Activated CD4-positive, alpha-beta T cell treated with anti-CD3 and anti-CD28 coated beads for 36 hours (primary cell): ENCODE data around the gene ADPRS. TPM values are rescaled to one million over a fixed set of nuclear protein-coding genes. Genes with fewer than 3 reads are reported as not detected.

Source experiments
- ATAC-seq: fragments of 200-7000 bp; cut with Tn5 transposase; one replicate; pipeline ENCODE4 v1.10.0; 2021; ENCODE audit warnings: mild to moderate bottlenecking, moderate library complexity
- CTCF ChIA-PET: fragments of 350-600 bp; sonication (Branson Sonifier 250); formaldehyde crosslinking; loops from one replicate; lab custom pipeline; 2021; ENCODE audit warnings: antibody characterized with exemption; lab: Charles Lee
- POLR2A ChIA-PET: fragments of 350-600 bp; sonication (Branson Sonifier 250); formaldehyde crosslinking; loops from one replicate; lab custom pipeline; 2021; ENCODE audit warnings: antibody characterized with exemption, inconsistent platforms; lab: Charles Lee
- DNase-seq: peaks from one replicate; pipeline ENCODE4 v3.0.0-alpha.2; 2020
- H3K27ac Mint-ChIP-seq: one replicate; pipeline ENCODE4 v1.8.0; 2021; ENCODE audit warnings: mixed read lengths
- H3K27me3 Mint-ChIP-seq: one replicate; pipeline ENCODE4 v1.8.0; 2021; ENCODE audit warnings: mixed read lengths
- H3K36me3 Mint-ChIP-seq: one replicate; pipeline ENCODE4 v1.8.0; 2021; ENCODE audit warnings: low read depth, mixed read lengths
- H3K4me1 Mint-ChIP-seq: one replicate; pipeline ENCODE4 v1.8.0; 2021; ENCODE audit warnings: mixed read lengths
- H3K4me3 Mint-ChIP-seq: one replicate; pipeline ENCODE4 v1.8.0; 2021; ENCODE audit warnings: mild to moderate bottlenecking, moderate library complexity, mixed read lengths
- H3K9me3 Mint-ChIP-seq: one replicate; pipeline ENCODE4 v1.8.0; 2021; ENCODE audit warnings: low read depth, mixed read lengths
- intact Hi-C, 2 experiments: fragments of 100-400 bp; cut with DNase I in 1 of 2; cut with micrococcal nuclease in 1 of 2; formaldehyde crosslinking; loops; one replicate each; pipeline versions ENCODE4 v1.14.2 to v1.15.1; 2022 to 2024; cut with DNase I, micrococcal nuclease
- total RNA-seq, 2 experiments: library from RNA; stranded (reverse); gene quantifications; one replicate each; pipeline ENCODE4 v1.2.3, GENCODE V29; 2021

ADPRS gene
- total RNA-seq, 2 experiments from 2014 or later: 34.0 to 43.9 TPM

DNA sequence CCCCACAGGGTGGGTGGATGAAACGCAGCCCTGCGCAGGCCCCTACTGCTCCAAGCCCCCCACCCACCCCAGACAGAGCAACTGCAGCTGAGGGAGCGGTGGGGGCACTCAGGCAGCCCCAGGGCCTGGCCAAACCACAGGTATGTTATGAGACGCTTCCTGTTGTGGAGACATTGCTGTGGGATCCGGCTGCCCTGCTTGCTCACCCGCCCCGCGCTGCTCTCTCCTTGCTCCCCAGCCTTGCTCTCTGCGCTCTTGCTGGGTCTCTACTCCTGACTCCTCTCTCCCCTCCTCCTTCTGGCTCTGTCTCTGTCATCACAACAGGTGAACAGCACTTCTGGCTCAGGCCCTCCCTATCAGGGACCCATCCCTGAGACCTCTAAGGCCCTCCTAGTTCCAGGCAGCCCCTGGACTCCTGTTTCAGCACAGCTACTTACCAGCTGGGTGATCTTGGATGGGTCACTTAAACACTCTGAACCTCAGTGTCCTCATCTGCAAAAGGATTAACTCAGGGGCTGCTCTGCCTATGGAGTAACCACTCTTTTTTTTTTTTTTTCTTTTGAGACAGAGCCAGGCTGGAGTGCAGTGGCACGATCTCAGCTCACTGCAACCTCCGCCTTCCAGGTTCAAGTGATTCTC is 20.5 kb downstream of the ADPRS start:
- Mint-ChIP-seq H3K9me3 (no peaks in the 10 kb centered on the region), H3K4me1 (peaks cover 17% of the 10 kb centered on the region), H3K36me3 (no peaks in the 10 kb centered on the region), H3K27ac (peak overlapping the region; percentile 68), H3K27me3 (no peaks in the 10 kb centered on the region), H3K4me3 (no peak overlapping the region)
- ChIA-PET CTCF (interaction anchor here (1.2 kb wide), 1 partner anchor 26 kb away, joined by 3 read pairs; no protein-coding TSS in a partner anchor), POLR2A (interaction anchor here (0.7 kb wide), 1 partner anchor 156 kb away, joined by 4 read pairs; no protein-coding TSS in a partner anchor)
- peak; percentile 68 for DNase-seq
- intact Hi-C loops: no loop called here
- peak; percentile 96 for ATAC-seq

DNA sequence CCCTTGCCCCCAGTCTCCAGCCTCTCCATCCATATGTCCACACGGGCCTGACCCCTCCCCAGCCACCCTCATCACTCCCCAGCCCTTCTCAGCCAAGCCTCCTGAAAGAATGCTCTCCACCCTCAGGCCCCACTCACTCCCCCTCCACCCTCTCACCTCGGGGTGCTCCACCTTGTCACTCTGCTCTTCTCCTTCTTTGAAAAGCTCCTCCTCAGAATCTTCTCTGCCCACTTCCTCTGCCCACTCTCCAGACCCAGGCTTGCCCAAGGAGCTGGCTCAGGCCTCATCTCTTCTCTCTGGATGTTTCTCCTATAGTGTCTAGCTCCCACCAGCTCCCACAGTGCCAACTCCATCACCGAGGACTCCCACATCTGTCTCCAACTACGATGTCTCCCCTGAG is 22.5 kb downstream of the ADPRS start:
- no peak overlapping the region for H3K4me3 Mint-ChIP-seq
- no peaks in the 10 kb centered on the region for H3K9me3 Mint-ChIP-seq
- no peak overlapping the region for H3K27ac Mint-ChIP-seq
- ATAC-seq (no peak), DNase-seq (no peak)
- H3K27me3 Mint-ChIP-seq: no peaks in the 10 kb centered on the region
- intact Hi-C loops: no loop called here
- H3K4me1 Mint-ChIP-seq: peaks cover 17% of the 10 kb centered on the region
- POLR2A ChIA-PET: interaction anchor here (0.6 kb wide), 1 partner anchor 340 kb away, joined by 4 read pairs; no protein-coding TSS in a partner anchor
- no peaks in the 10 kb centered on the region for H3K36me3 Mint-ChIP-seq
- CTCF ChIA-PET: interaction anchor here (0.6 to 1.5 kb wide), 2 partner anchors 11 to 23 kb away, joined by 3 to 10 read pairs; no protein-coding TSS in a partner anchor

DNA sequence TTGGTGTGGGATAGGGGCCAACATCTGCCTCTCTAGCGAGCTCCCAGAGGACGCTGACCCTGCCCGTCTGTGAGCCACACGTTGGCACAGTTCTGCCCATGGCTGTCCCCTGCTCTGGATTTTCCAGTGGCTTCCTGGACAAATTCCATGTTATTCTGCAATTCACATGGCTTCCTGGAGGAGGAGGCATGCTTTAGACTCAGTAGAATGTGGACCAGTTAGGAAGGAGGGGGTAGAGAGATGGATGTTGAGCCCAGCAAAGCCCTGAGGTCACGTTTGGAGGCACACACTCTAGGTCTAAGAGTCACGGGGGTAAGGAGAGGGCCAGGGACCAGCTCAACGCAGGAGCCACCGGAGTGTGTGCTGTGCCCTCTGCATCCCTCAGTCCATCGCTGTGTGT is 24.1 kb downstream of the ADPRS start:
- H3K9me3 Mint-ChIP-seq: no peaks in the 10 kb centered on the region
- DNase-seq (no peak), ATAC-seq (no peak)
- ChIA-PET POLR2A (no interaction called here), CTCF (interaction anchor here (0.9 kb wide), 1 partner anchor 37 kb away, joined by 3 read pairs; no protein-coding TSS in a partner anchor)
- H3K27ac Mint-ChIP-seq: no peak overlapping the region
- no peaks in the 10 kb centered on the region for H3K27me3 Mint-ChIP-seq
- H3K4me1 Mint-ChIP-seq: peaks cover 17% of the 10 kb centered on the region
- intact Hi-C loops: no loop called here
- H3K4me3 Mint-ChIP-seq: no peak overlapping the region
- H3K36me3 Mint-ChIP-seq: no peaks in the 10 kb centered on the region

DNA sequence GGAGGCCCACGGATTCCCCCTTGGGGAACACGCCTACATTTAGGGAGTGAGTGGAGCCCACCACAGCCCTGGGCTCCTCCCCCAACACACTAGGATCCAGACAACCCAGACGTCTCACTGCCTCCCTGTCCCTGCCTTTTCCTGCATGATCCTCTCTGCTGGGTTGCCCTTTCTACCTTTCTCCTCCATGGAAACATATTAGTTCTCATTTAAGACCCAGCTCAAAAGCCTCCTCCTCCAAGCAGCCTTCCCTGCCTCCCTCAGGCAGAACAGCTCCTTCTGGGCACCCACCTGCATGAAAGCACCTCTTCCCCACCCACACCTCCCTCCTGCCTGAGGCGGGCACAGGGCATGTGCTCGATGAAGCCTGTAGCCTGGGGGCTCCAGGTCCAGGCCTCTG is 25.7 kb downstream of the ADPRS start:
- DNase-seq (no peak), ATAC-seq (no peak)
- CTCF ChIA-PET: interaction anchor here (1.3 to 2.5 kb wide), 2 partner anchors 20 to 171 kb away, joined by 3 to 8 read pairs; no protein-coding TSS in a partner anchor
- H3K27ac Mint-ChIP-seq: no peak overlapping the region
- H3K9me3 Mint-ChIP-seq: no peaks in the 10 kb centered on the region
- POLR2A ChIA-PET: interaction anchor here (0.7 kb wide), 1 partner anchor 12 kb away, joined by 5 read pairs; no protein-coding TSS in a partner anchor
- H3K4me1 Mint-ChIP-seq: peaks cover 5% of the 10 kb centered on the region
- H3K36me3 Mint-ChIP-seq: no peaks in the 10 kb centered on the region
- H3K4me3 Mint-ChIP-seq: no peak overlapping the region
- intact Hi-C loops: no loop called here
- H3K27me3 Mint-ChIP-seq: no peaks in the 10 kb centered on the region

DNA sequence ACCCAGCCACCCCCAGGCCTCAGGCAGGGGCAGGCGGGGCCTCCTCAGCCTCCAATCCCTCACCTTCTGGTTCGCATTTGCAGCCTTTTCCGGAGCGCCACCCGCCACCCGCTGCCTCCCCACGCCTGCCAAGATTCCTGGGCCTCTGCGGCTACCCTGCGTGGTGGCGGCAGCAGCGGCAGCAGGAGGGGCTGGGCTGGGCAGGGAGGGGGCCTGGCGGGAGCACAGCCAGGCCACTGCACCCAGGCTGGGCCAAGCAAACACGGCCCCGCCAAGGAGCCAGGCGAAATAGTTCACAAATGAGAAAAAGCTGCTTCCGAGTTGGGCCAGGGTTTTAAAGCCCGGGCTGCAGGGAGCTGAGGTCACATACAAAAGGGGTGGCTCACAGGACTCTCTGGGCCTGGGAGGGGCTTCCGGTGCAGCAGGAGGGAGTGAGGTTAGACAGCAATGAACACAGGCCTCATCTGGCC is 26.5 kb downstream of the ADPRS start:
- peaks cover 4% of the 10 kb centered on the region for H3K4me1 Mint-ChIP-seq
- ChIA-PET POLR2A (no interaction called here), CTCF (interaction anchor here (2.5 kb wide), 1 partner anchor 170 kb away, joined by 8 read pairs; no protein-coding TSS in a partner anchor)
- H3K27ac Mint-ChIP-seq: no peak overlapping the region
- intact Hi-C loops: no loop called here
- no peak overlapping the region for H3K4me3 Mint-ChIP-seq
- no peaks in the 10 kb centered on the region for H3K9me3 Mint-ChIP-seq
- H3K36me3 Mint-ChIP-seq: no peaks in the 10 kb centered on the region
- ATAC-seq (no peak), DNase-seq (no peak)
- no peaks in the 10 kb centered on the region for H3K27me3 Mint-ChIP-seq

DNA sequence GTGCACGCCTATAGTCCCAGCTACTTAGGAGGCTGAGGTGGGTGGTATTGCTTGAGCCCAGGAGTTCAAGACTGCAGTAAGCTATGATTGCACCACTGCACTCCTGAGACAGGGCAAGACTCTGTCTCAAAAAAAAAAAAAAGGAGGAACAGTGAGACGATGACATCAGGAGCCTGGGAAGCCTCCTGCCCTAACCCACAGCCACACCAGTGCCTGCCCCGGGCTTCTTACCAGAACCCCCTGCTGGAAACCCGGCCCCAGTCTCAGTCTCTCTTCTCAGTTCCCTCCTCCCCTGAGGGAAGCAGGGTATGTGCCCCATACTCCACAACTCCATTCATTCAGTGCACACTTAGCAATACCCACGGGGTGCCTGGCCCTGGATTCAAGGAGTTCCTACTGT is 27.2 kb downstream of the ADPRS start:
- CTCF ChIA-PET: interaction anchor here (1.9 to 2.5 kb wide), 2 partner anchors 19 to 170 kb away, joined by 5 to 8 read pairs; no protein-coding TSS in a partner anchor
- no peaks in the 10 kb centered on the region for H3K36me3 Mint-ChIP-seq
- POLR2A ChIA-PET: no interaction called here
- H3K4me1 Mint-ChIP-seq: peaks cover 4% of the 10 kb centered on the region
- ATAC-seq: no peak
- no peaks in the 10 kb centered on the region for H3K27me3 Mint-ChIP-seq
- intact Hi-C loops: no loop called here
- H3K27ac Mint-ChIP-seq: no peak overlapping the region
- DNase-seq: no peak
- no peak overlapping the region for H3K4me3 Mint-ChIP-seq
- no peaks in the 10 kb centered on the region for H3K9me3 Mint-ChIP-seq

DNA sequence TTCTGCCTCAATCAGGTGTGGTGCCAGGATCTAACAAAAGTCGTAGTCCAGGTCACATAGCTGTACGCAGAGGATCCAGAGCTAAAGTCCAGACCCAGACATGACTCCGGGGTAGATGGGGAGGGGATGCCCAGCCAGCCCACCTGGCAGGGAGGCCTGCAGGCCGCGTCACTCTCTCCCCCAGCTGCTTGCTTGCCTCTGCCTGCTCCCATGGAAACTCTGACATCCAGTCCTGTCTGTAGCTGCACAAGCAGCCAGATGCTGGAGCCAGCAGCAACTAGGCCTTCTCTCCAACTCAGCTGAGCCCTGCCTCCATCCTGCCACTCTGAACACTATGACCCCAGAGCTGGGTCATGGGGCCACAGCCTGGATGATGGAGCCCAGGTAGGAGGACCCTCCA is 28.2 kb downstream of the ADPRS start:
- ChIA-PET CTCF (interaction anchor here (0.9 to 1.9 kb wide), 3 partner anchors 12 to 18 kb away, joined by 4 to 5 read pairs (median 5); no protein-coding TSS in a partner anchor), POLR2A (interaction anchor here (1.2 kb wide), 1 partner anchor 152 kb away, joined by 3 read pairs; no protein-coding TSS in a partner anchor)
- peaks cover 3% of the 10 kb centered on the region for H3K27me3 Mint-ChIP-seq
- H3K9me3 Mint-ChIP-seq: no peaks in the 10 kb centered on the region
- ATAC-seq (peak; percentile 19), DNase-seq (no peak)
- intact Hi-C loops: no loop called here
- H3K36me3 Mint-ChIP-seq: no peaks in the 10 kb centered on the region
- H3K27ac Mint-ChIP-seq: no peak overlapping the region
- no peak overlapping the region for H3K4me3 Mint-ChIP-seq
- H3K4me1 Mint-ChIP-seq: no peaks in the 10 kb centered on the region

DNA sequence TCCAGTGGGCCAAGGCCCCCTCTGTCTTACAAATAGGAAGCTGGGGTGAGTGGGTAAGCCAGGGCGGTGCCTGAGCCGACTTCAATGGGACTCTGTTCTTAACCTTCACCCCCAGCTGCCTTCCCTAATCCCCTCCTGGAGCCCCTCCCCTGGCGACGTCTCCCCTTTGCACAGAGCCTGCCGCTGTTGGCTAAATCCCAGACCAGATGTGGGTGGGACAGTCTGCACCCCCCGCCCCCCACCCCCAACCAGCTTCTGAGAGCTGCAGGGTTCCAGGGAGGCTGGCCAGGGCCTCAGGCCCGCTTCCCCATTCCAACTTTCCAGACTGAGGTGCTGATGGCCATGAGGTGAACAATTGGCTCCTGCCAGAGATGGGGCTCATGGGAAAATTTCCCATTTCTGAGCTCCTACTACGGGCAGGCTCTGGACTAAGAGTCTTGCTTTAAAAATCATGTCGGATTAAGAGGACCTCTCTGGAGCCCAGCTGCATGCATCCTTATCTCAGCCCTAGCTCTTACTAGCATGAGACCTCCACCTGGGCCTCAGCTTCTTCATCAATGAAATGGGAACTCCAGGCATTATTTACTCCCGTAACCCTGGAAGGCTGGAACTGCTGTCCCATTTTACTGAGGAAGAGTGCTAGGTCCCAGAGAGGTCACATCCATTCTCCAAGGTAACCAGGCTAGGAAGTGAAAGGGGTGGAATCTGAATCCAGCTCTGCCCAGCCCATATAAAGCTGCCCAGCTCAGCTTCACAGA is 29.9 kb downstream of the ADPRS start:
- POLR2A ChIA-PET: no interaction called here
- no peaks in the 10 kb centered on the region for H3K36me3 Mint-ChIP-seq
- DNase-seq (no peak), ATAC-seq (no peak)
- H3K27ac Mint-ChIP-seq: no peak overlapping the region
- no peak overlapping the region for H3K4me3 Mint-ChIP-seq
- H3K4me1 Mint-ChIP-seq: peaks cover 9% of the 10 kb centered on the region
- no peaks in the 10 kb centered on the region for H3K9me3 Mint-ChIP-seq
- CTCF ChIA-PET: interaction anchor here (0.6 to 1.8 kb wide), 6 partner anchors 13 to 399 kb away, joined by 3 to 8 read pairs (median 4); partner anchors contain the start of gene THRAP3
- peaks cover 20% of the 10 kb centered on the region for H3K27me3 Mint-ChIP-seq
- intact Hi-C loops: no loop called here

DNA sequence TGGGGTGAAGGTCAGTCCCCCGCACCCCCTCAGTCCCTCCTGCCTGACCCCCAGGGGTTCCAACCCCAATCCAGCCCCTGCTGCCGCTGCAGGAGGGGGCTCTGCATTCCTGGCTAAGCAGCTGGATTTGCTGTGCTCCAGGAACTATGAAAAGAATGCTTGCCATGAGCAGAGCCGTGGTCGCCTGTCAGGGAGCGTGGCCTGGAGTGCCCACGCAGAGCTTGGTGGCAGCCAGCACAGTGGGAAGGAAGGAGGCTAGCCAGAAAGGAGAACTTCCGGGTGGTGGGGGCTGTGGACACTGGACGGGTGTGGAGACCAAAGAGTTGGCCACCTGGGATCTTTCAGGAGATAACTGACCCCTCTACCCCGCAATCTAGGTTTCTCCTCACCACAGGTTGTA is 30.8 kb downstream of the ADPRS start:
- intact Hi-C loops: no loop called here

DNA sequence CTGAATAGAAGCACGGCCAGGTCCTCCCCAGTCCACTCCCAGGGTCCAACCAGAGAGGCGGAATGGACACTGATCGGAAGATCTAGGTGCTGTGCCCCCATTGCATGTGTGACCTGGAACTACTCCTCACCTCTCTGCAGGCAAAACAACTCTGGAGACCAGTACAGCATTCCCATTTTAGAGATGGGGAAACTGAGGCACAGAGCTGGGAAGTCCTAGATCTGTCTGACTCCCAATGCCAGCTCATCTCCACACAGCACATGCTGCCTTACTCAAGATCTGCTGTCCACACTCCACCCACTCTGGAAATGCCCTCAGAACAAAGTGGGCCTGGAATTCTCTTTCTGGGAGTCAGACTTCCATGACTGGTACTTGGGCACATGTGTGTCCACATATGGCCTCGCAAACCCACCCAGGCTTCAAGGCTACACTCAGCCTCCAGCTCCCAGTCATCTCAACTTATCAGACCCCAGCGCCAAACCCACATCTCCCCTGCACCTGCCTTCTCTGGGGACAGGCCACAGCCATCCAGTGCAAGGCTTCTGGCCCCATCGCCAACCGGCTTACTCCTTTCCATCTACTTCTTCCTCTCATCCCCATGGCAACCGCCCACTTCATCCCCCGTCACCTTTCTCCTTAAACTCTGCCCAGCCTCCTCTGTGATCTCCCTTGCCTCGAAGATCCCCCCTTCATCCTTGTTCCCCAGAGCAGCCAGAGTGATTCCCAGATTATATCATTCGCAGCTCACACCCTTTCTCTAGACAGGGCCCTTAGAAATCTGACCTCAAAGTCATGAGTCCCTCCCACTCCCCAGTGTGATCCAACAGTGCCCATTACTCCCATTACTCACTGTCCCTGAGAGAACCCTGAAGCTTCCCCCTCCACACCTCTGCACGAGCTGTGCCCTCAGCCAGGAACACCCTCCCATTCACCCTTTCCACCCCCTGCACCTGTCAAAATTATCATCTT is 33.7 kb downstream of the ADPRS start:
- POLR2A ChIA-PET: no interaction called here
- H3K9me3 Mint-ChIP-seq: no peaks in the 10 kb centered on the region
- intact Hi-C loops: no loop called here
- no peaks in the 10 kb centered on the region for H3K36me3 Mint-ChIP-seq
- peaks cover 20% of the 10 kb centered on the region for H3K4me1 Mint-ChIP-seq
- no peak for DNase-seq
- no peak overlapping the region for H3K4me3 Mint-ChIP-seq
- H3K27me3 Mint-ChIP-seq: peaks cover 41% of the 10 kb centered on the region
- ATAC-seq: no peak
- H3K27ac Mint-ChIP-seq: no peak overlapping the region
- CTCF ChIA-PET: interaction anchor here (0.6 to 1.2 kb wide), 3 partner anchors 9 to 276 kb away, joined by 3 read pairs; partner anchors contain the start of gene LSM10

More for the DNA sequence above, 30.8 kb downstream of the ADPRS start:
- no peak for ATAC-seq
- no peak for DNase-seq
- ChIA-PET CTCF (interaction anchor here (0.6 to 1.5 kb wide), 4 partner anchors 15 to 398 kb away, joined by 3 to 8 read pairs (median 4); partner anchors contain the start of gene THRAP3), POLR2A (no interaction called here)
- H3K4me3 Mint-ChIP-seq: no peak overlapping the region
- H3K27me3 Mint-ChIP-seq: peaks cover 27% of the 10 kb centered on the region
- H3K9me3 Mint-ChIP-seq: no peaks in the 10 kb centered on the region
- no peak overlapping the region for H3K27ac Mint-ChIP-seq
- H3K4me1 Mint-ChIP-seq: peaks cover 10% of the 10 kb centered on the region
- no peaks in the 10 kb centered on the region for H3K36me3 Mint-ChIP-seq
